Epithelial cell of proximal tubule (primary cell): ENCODE measurements around the gene TNC. TPM values are rescaled to one million over a fixed set of nuclear protein-coding genes. Genes with fewer than 3 reads are reported as not detected.

Experiments used
- DNase-seq: peaks from one replicate; pipeline ENCODE4 v3.0.0-alpha.2; 2011; ENCODE audit warnings: low read depth
- H3K4me3 ChIP-seq: 2 replicates; pipeline ENCODE4 v1.5.1; 2011; ENCODE audit warnings: low read depth, mild to moderate bottlenecking, low read length
- total RNA-seq: library from RNA; depleted of rRNA; stranded (reverse); fragments of >200 nt; gene quantifications from 2 replicates; pipeline ENCODE4 v1.2.3, GENCODE V29; 2015
- TF ChIP-seq, protein P1 (sequence below): conservative IDR thresholded peaks from 2 replicates; pipeline ENCODE4 v1.5.1; 2012; ENCODE audit warnings: low read depth, mild to moderate bottlenecking, low read length

Gene TNC
- total RNA-seq, 1 donor from 2014 or later = 68.9 TPM

DNA sequence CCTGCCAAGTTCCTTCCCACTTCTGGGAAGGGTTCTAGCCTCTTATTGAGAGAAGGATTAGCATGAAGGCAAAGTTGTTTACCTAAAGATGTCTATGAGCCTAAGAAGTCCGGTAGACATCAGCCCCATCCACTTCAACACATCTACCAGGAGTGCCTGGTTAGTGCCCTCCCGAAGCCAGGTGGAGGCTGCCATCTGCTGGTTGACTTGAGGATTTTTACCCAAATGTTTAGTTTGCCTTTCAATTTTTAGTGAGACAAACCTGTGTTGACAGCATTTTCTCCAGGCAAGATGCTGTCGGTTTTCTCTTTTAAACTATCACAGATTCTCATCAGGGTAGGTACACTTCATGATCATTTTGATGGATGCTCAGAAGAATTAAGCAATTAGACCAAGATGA lies 104.0 kb downstream of the TNC start:
- TF ChIP-seq, protein P1, sequence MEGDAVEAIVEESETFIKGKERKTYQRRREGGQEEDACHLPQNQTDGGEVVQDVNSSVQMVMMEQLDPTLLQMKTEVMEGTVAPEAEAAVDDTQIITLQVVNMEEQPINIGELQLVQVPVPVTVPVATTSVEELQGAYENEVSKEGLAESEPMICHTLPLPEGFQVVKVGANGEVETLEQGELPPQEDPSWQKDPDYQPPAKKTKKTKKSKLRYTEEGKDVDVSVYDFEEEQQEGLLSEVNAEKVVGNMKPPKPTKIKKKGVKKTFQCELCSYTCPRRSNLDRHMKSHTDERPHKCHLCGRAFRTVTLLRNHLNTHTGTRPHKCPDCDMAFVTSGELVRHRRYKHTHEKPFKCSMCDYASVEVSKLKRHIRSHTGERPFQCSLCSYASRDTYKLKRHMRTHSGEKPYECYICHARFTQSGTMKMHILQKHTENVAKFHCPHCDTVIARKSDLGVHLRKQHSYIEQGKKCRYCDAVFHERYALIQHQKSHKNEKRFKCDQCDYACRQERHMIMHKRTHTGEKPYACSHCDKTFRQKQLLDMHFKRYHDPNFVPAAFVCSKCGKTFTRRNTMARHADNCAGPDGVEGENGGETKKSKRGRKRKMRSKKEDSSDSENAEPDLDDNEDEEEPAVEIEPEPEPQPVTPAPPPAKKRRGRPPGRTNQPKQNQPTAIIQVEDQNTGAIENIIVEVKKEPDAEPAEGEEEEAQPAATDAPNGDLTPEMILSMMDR = peak; percentile 87
- DNase-seq = no peak
- H3K4me3 ChIP-seq = no peak overlapping the region

DNA sequence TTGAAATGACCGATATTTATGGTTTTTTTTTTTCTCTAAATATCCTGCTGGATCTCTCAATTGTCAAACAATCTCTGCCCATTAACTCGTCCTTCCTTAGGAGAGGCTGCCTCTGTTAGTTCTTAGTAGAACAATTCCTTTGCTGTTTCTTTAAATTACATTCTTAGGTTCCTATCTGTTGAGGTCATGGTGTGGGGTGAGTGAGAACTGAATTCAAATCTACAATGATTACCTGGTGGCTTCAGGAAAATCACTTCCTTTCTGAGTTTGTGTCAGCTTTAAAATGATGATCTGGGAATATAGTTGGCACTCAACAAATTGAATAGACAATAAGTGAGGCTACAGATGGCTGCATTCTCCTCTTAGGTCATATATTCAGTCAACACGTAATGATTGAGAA lies 105.5 kb downstream of the TNC start:
- TF ChIP-seq, protein P1 = no peak
- no peak for DNase-seq
- no peak overlapping the region for H3K4me3 ChIP-seq

DNA sequence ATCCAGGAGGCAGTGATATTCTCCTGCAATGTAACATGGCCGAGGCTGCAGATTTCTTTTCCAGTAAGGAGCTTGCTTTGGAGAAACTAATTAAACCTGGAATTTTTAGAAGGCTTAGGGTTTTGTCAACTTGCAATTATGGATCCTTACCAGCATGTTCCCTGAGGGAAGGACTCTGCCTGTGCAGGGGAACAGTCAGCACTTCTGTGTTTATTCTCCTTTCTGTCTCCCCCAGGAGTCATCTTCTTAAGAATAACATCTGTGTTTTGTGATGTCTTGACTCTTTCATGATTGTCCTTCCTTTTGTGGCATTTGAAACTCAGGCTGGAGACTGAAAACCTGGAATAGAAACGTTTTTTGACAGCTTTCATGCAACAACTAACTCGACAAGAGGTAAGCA lies 107.1 kb downstream of the TNC start:
- DNase-seq = no peak
- H3K4me3 ChIP-seq = no peak overlapping the region
- TF ChIP-seq, protein P1 = no peak

DNA sequence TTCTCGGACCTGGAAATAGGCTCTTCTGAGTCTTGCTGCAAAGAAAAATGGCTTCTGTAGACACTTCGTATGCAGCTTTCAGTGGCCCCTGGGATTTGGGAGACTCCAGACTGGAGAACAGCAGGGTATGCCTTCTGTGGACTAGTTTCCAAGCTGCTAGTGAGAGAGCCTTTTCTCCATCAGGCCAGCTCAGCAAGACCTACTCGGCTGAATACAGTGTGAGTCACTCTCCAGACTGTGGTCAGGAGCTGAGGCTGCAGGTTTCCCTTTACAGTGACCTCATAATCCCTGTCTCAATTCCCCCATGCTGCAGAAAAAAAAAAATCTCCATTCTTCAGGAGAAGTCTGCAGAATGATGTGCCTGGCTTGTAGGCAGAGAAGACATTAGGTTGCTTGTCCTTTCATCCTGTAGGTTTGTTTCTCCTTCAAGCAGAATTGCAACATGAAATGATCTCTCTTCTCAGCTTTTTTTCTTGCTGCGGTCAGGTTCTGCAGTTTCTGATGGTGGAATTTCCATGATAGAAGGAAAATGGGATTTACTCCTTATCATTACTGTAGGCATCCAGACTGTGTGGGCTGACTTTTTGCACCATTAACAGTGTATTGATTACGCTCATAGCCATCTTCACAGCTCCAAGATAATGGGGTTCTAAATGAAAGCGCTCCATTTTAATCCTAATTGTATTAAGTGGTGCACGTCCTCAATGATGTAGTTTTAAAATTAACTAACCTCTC lies 109.3 kb downstream of the TNC start:
- peak; percentile 35 for DNase-seq
- TF ChIP-seq, protein P1 = no peak
- H3K4me3 ChIP-seq = no peak overlapping the region

DNA sequence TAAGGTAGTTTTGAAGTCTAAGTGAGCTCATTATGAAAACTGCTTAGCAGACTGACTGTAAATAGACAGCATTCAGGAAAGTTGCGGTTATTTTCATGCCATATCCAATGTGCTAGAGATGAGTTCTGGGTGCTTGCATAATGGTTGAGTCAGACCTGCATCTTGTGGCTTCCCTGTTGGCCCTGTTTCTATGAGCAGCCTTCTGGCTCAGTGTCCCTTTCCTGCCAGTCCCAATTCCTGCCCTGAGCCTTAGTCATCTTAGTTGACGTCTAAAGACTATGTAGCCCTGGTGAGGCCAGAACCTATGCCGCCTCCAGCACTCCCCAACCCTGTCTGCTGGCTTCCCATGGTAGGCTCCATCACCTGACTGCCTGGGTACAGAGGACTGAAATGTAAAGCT lies 111.3 kb downstream of the TNC start:
- TF ChIP-seq, protein P1 = no peak
- no peak overlapping the region for H3K4me3 ChIP-seq
- DNase-seq = no peak

DNA sequence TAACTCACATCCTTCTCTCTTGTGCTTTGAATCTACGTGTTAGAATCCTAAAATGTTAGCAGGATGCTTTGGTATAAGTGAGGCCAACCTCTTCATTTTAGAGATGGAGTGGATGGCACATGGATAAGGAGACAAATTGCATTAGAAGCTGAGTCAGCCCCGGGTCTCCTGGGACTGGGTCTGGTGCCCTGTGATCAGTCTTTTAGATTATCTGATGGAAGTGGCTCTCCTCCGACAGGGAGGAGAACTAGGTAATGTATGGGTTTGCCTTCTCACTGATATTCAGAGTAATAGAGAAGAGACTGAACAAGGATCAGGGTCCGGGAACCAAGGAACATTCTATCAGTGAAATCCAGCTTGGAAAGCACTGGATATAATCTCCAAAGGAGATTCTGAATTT lies 112.6 kb downstream of the TNC start:
- H3K4me3 ChIP-seq = no peak overlapping the region
- TF ChIP-seq, protein P1 = no peak
- no peak for DNase-seq

DNA sequence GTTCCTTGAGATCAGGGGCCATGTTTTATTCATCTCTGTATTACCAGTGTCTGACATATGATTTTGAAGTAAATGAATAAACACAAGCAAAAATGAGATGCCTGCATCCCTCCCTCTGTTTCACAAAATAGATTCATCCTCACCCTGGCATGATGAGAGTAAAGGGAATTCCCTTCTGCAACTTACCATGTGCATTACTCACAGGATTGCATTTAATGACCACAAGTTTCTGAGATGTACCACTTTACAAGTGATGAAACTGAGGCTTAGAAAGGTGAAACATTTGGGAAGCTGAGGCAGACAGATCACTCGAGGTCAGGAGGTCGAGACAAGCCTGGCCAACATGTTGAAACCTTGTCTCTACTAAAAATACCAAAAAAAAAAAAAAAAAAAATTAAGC lies 113.4 kb downstream of the TNC start:
- no peak overlapping the region for H3K4me3 ChIP-seq
- no peak for DNase-seq
- TF ChIP-seq, protein P1 = no peak
